K562 (cell line): ENCODE data around the gene MARK2. TPM values are rescaled to one million over a fixed set of nuclear protein-coding genes. Genes with fewer than 3 reads are reported as not detected.

Source experiments
- CBFB ChIP-seq: sonication (generic); formaldehyde crosslinking; IDR thresholded peaks from 2 replicates; pipeline ENCODE4 v1.4.0; 2020; ENCODE audit warnings: mild to moderate bottlenecking, missing genetic modification reagents
- CTBP1 ChIP-seq: fragments of 450-650 bp; IDR thresholded peaks from 2 replicates; pipeline ENCODE4 v1.6.1; 2016; ENCODE audit warnings: borderline replicate concordance
- ETV1 ChIP-seq: fragments of 450-650 bp; conservative IDR thresholded peaks from 2 replicates; pipeline ENCODE4 v1.6.1; 2016; ENCODE audit warnings: missing genetic modification characterization, control low read depth, low read depth, missing compliant biosample characterization
- FOXK2 ChIP-seq, 2 experiments: fragments of 450-650 bp; IDR thresholded peaks in 1 of 2; conservative IDR thresholded peaks in 1 of 2; 2 replicates each; pipeline ENCODE4 v1.6.1; 2016; ENCODE audit warnings: low read depth in 2 of 2, mild to moderate bottlenecking in 1 of 2
- FOXM1 ChIP-seq, 2 experiments: fragments of 450-650 bp in 1 of 2; sonication (generic) in 1 of 2; formaldehyde crosslinking in 1 of 2; IDR thresholded peaks; 2 replicates each; pipeline versions ENCODE4 v1.6.1 to v1.9.0; 2017 to 2022; ENCODE audit warnings: low read depth in 2 of 2, mild to moderate bottlenecking in 2 of 2, missing genetic modification reagents in 1 of 2, moderate library complexity in 1 of 2
- JUND ChIP-seq, 2 experiments: IDR thresholded peaks; 2 replicates in 1 of 2; 3 replicates in 1 of 2; pipeline ENCODE4 v1.6.1; 2011; ENCODE audit warnings: borderline replicate concordance in 2 of 2, low read depth in 2 of 2, low read length in 2 of 2, improper control_type of control experiment in 1 of 2, missing biosample characterization in 1 of 2, missing genetic modification characterization in 1 of 2, missing genetic modification reagents in 1 of 2
- KLF6 ChIP-seq: fragments of 250-450 bp; sonication (Bioruptor Pico); IDR thresholded peaks from 2 replicates; pipeline ENCODE4 v1.4.0; 2020; ENCODE audit warnings: mild to moderate bottlenecking, moderate library complexity, borderline replicate concordance
- LEF1 ChIP-seq: fragments of 450-650 bp; IDR thresholded peaks from 2 replicates; pipeline ENCODE4 v1.6.1; 2016; ENCODE audit warnings: mild to moderate bottlenecking
- MBD2 ChIP-seq: sonication (generic); IDR thresholded peaks from 2 replicates; pipeline ENCODE4 v1.6.1; 2016; ENCODE audit warnings: low read depth, borderline replicate concordance
- POLR2A ChIP-seq: fragments of 450-650 bp; conservative IDR thresholded peaks from 2 replicates; pipeline ENCODE4 v1.6.1; 2016
- POLR2G ChIP-seq: fragments of 200-400 bp; formaldehyde crosslinking; IDR thresholded peaks from 2 replicates; pipeline ENCODE4 v1.6.1; 2017; ENCODE audit warnings: low read depth, mild to moderate bottlenecking, antibody characterized with exemption, low read length, moderate library complexity
- SAP30 ChIP-seq: fragments of 200-600 bp; sonication (generic); IDR thresholded peaks from 2 replicates; pipeline ENCODE4 v1.6.1; 2012; ENCODE audit warnings: borderline replicate concordance, low read depth, mild to moderate bottlenecking, moderate library complexity, low read length, control low read depth, inconsistent platforms; ENCODE audit not compliant: insufficient read depth, poor library complexity, severe bottlenecking
- STAG1 ChIP-seq: sonication (generic); formaldehyde crosslinking; IDR thresholded peaks from 2 replicates; pipeline ENCODE4 v1.5.0; 2020; ENCODE audit warnings: missing genetic modification reagents, borderline replicate concordance
- TCF7L2 ChIP-seq: fragments of 150-350 bp; IDR thresholded peaks from 2 replicates; pipeline ENCODE4 v1.6.1; 2016; ENCODE audit warnings: low read depth, mild to moderate bottlenecking, low read length, moderate library complexity
- VEZF1 ChIP-seq: fragments of 200-800 bp; sonication (Bioruptor generic); IDR thresholded peaks from 2 replicates; pipeline ENCODE4 v1.6.1; 2017; ENCODE audit warnings: missing genetic modification characterization, missing compliant biosample characterization
- ZEB2 ChIP-seq: fragments of 450-650 bp; IDR thresholded peaks from 2 replicates; pipeline ENCODE4 v1.6.1; 2016
- polyA plus RNA-seq, 8 experiments: library from polyadenylated mRNA; depleted of rRNA in 4 of 8; stranded (reverse) in 5 of 8; unstranded in 3 of 8; fragments of >200 nt; fragmentation: Nextera tagmentation in 2 of 8; fragmentation: Illumina TruSeq in 1 of 8; extraction: Ambion mirVana in 2 of 8; extraction: Trizol in 1 of 8; gene quantifications; 2 replicates each; pipeline versions ENCODE4 v1.2.1 to v1.2.3, GENCODE V29; 2011 to 2014; ENCODE audit warnings: inconsistent platforms in 1 of 8, missing spikeins in 1 of 8
- total RNA-seq, 7 experiments: library from RNA; depleted of rRNA in 6 of 7; stranded (reverse); fragments of >200 nt in 6 of 7; fragmentation: Illumina TruSeq in 2 of 7; extraction: Trizol in 2 of 7; gene quantifications; 2 replicates each; pipeline versions ENCODE4 v1.2.1 to v1.2.3, GENCODE V29; 2011 to 2021; ENCODE audit warnings: low replicate concordance in 1 of 7
- TF ChIP-seq, protein P1 (sequence below), 2 experiments: fragments of 450-650 bp; IDR thresholded peaks; 2 replicates each; pipeline ENCODE4 v1.6.1; 2018; ENCODE audit warnings: mild to moderate bottlenecking in 2 of 2, low read depth in 1 of 2; ENCODE audit not compliant: partially characterized antibody in 2 of 2
- TF ChIP-seq, protein P2 (sequence below), 3 experiments: IDR thresholded peaks in 2 of 3; conservative IDR thresholded peaks in 1 of 3; 2 replicates each; pipeline ENCODE4 v1.5.1; 2011 to 2012; ENCODE audit warnings: low read length in 3 of 3, mild to moderate bottlenecking in 3 of 3, control low read depth in 2 of 3, improper control_type of control experiment in 1 of 3, inconsistent platforms in 1 of 3, low read depth in 1 of 3, mixed read lengths in 1 of 3, moderate library complexity in 1 of 3; ENCODE audit not compliant: insufficient read depth in 2 of 3

Gene MARK2
- total and polyA plus RNA-seq, 9 of the 15 experiments (the other 6 are each of a cell fraction or from before 2014, with no cell fraction given): 0.32 to 43.5 (median 15.1) TPM

GRCh38 chr11:63888170-63889086, 49.5 kb downstream of the MARK2 start (continued):
- TF ChIP-seq ETV1 (tag) (peak; percentile 86; the same call in 1 of the 2 replicates), FOXM1 (IDR thresholded peaks at IDR 0.05; ENCODE audit: low read depth) (no peak), FOXM1 (CRISPR knock-in tag; IDR thresholded peaks at IDR 0.05; ENCODE audit: low read depth) (no peak), VEZF1 (CRISPR knock-in tag) (peak; percentile 97), STAG1 (CRISPR knock-in tag) (no peak), MBD2 (no peak), POLR2A (peak; percentile 74), KLF6 (CRISPR knock-in tag) (no peak), CBFB (CRISPR knock-in tag) (no peak), ZEB2 (peak; percentile 61), TCF7L2 (no peak), POLR2G (peak; percentile 64), FOXK2 (conservative IDR thresholded peaks at IDR 0.05 in 1 of 2, IDR thresholded peaks at IDR 0.05 in 1 of 2; ENCODE audit: low read depth in 2 of 2) (0 out of 4 replicates have a peak, but pooled peaks of 1 of the 2 experiments have one; percentile 24), CTBP1 (peak; percentile 42; the same call in 1 of the 2 replicates), JUND (IDR thresholded peaks at IDR 0.05; ENCODE audit: borderline replicate concordance, low read depth, low read length) (no peak), JUND (tag; IDR thresholded peaks at IDR 0.05; ENCODE audit: borderline replicate concordance, low read depth, low read length) (peak; percentile 9; the same call in 1 of the 3 replicates), LEF1 (0 out of 2 replicates have a peak, but pooled peaks have one; percentile 41), SAP30 (peak; percentile 64)
- TF ChIP-seq, protein P1, sequence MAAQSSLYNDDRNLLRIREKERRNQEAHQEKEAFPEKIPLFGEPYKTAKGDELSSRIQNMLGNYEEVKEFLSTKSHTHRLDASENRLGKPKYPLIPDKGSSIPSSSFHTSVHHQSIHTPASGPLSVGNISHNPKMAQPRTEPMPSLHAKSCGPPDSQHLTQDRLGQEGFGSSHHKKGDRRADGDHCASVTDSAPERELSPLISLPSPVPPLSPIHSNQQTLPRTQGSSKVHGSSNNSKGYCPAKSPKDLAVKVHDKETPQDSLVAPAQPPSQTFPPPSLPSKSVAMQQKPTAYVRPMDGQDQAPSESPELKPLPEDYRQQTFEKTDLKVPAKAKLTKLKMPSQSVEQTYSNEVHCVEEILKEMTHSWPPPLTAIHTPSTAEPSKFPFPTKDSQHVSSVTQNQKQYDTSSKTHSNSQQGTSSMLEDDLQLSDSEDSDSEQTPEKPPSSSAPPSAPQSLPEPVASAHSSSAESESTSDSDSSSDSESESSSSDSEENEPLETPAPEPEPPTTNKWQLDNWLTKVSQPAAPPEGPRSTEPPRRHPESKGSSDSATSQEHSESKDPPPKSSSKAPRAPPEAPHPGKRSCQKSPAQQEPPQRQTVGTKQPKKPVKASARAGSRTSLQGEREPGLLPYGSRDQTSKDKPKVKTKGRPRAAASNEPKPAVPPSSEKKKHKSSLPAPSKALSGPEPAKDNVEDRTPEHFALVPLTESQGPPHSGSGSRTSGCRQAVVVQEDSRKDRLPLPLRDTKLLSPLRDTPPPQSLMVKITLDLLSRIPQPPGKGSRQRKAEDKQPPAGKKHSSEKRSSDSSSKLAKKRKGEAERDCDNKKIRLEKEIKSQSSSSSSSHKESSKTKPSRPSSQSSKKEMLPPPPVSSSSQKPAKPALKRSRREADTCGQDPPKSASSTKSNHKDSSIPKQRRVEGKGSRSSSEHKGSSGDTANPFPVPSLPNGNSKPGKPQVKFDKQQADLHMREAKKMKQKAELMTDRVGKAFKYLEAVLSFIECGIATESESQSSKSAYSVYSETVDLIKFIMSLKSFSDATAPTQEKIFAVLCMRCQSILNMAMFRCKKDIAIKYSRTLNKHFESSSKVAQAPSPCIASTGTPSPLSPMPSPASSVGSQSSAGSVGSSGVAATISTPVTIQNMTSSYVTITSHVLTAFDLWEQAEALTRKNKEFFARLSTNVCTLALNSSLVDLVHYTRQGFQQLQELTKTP (IDR thresholded peaks at IDR 0.05; ENCODE audit: low read depth in 1 of 2, partially characterized antibody in 2 of 2): peak in 1 of 2 experiments; percentile 57
- TF ChIP-seq, protein P2, sequence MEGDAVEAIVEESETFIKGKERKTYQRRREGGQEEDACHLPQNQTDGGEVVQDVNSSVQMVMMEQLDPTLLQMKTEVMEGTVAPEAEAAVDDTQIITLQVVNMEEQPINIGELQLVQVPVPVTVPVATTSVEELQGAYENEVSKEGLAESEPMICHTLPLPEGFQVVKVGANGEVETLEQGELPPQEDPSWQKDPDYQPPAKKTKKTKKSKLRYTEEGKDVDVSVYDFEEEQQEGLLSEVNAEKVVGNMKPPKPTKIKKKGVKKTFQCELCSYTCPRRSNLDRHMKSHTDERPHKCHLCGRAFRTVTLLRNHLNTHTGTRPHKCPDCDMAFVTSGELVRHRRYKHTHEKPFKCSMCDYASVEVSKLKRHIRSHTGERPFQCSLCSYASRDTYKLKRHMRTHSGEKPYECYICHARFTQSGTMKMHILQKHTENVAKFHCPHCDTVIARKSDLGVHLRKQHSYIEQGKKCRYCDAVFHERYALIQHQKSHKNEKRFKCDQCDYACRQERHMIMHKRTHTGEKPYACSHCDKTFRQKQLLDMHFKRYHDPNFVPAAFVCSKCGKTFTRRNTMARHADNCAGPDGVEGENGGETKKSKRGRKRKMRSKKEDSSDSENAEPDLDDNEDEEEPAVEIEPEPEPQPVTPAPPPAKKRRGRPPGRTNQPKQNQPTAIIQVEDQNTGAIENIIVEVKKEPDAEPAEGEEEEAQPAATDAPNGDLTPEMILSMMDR (IDR thresholded peaks at IDR 0.05 in 2 of 3, conservative IDR thresholded peaks at IDR 0.05 in 1 of 3; ENCODE audit: insufficient read depth in 2 of 3, low read depth in 1 of 3, low read length in 3 of 3): peak in 1 of 3 experiments; percentile 4; a peak in 1 of 6 replicates
